Right lobe of liver (tissue), 6 donors: ENCODE results near the gene RNF150. TPM values are rescaled to one million over a fixed set of nuclear protein-coding genes. Genes with fewer than 3 reads are reported as not detected.
A peak's percentile ranks its signal among the peaks of the same experiment; 100 is the strongest.

Experiments used
- ATAC-seq, 4 donors: fragments of 200-7000 bp; cut with Tn5 transposase; one replicate each; pipeline ENCODE4 v1.9.1; 2020; ENCODE audit warnings: mild to moderate bottlenecking in 4 of 4, moderate library complexity in 4 of 4
- DNase-seq, 3 donors: peaks; one replicate each; pipeline ENCODE4 v3.0.0-alpha.2; 2020
- H3K27ac ChIP-seq, 3 donors: fragments of 200-600 bp; one replicate each; pipeline ENCODE4 v1.8.0; 2022
- H3K27me3 ChIP-seq, 2 donors: fragments of 200-600 bp; one replicate each; pipeline ENCODE4 v1.8.0; 2022
- H3K36me3 ChIP-seq, 4 donors: fragments of 200-600 bp; sonication (generic) in 1 of 4; one replicate each; pipeline versions ENCODE4 v1.5.1 to v1.8.0; 2017 to 2022; ENCODE audit warnings: control low read depth in 1 of 4
- H3K4me1 ChIP-seq, 4 donors: fragments of 200-600 bp; sonication (generic) in 1 of 4; one replicate each; pipeline versions ENCODE4 v1.5.1 to v1.8.0; 2017 to 2022; ENCODE audit warnings: control low read depth in 1 of 4
- H3K4me3 ChIP-seq, 3 donors: fragments of 200-600 bp; one replicate each; pipeline ENCODE4 v1.8.0; 2022
- H3K9me3 ChIP-seq, 4 donors: fragments of 200-600 bp; sonication (generic) in 1 of 4; one replicate each; pipeline versions ENCODE4 v1.5.1 to v1.8.0; 2017 to 2022; ENCODE audit warnings: control low read depth in 1 of 4
- CTCF ChIP-seq, 4 donors: fragments of 200-600 bp in 3 of 4; fragments of 450-650 bp in 1 of 4; IDR thresholded peaks; one replicate each; pipeline versions ENCODE4 v1.5.1 to v1.8.0; 2016 to 2022; ENCODE audit warnings: antibody characterized with exemption in 4 of 4, mild to moderate bottlenecking in 2 of 4
- POLR2A ChIP-seq: fragments of 450-650 bp; IDR thresholded peaks from one replicate; pipeline ENCODE4 v1.6.1; 2017; ENCODE audit warnings: antibody characterized with exemption, mild to moderate bottlenecking
- WGBS: methylation state at CpG from one replicate; pipeline ENCODE4 v1.1.6; 2018; ENCODE audit warnings: low coverage, low lambda C conversion rate; ENCODE audit not compliant: insufficient coverage; ENCODE audit errors: missing lambda C conversion rate; 5-methylcytosine and 5-hydroxymethylcytosine counted together
- intact Hi-C, 2 donors: fragments of 100-400 bp; cut with DNase I; formaldehyde crosslinking; loops; one replicate each; pipeline versions ENCODE4 v1.11.2 to v1.14.1; 2022
- total RNA-seq, 6 experiments: library from RNA; depleted of rRNA in 2 of 6; stranded (reverse); fragments of >200 nt in 2 of 6; fragmentation: NEBNext Ultra II Directional in 3 of 6; extraction: Animal tissue kit (Norgen Biotek cat#: 25700) in 3 of 6; gene quantifications; one replicate each; pipeline versions ENCODE4 v1.1.0 to v1.2.4, GENCODE V29; 2016 to 2023
- donor health status: DM: no; HTN: yes; CAD: no.
- donor health status: DM: no; HTN: no; CAD: no.
- donor health status: DM: no; HTN: no; CAD: no.
- donor health status: DM: no; HTN: yes; CAD: no.
- donor health status: DM: no; HTN: yes; CAD: no.

Gene RNF150
- total RNA-seq, 6 experiments from 2014 or later = 1.2 to 1.8 (median 1.5) TPM

GRCh38 chr4:141036786-141037185 lies 96.5 kb downstream of the RNF150 start:
- ATAC-seq (no peak), DNase-seq (no peak)
- TF ChIP-seq POLR2A (no peak), CTCF (IDR thresholded peaks at IDR 0.05) (no peak)
- Histone ChIP-seq H3K27ac (no peak overlapping the region), H3K4me1 (no peaks in the 10 kb centered on the region), H3K4me3 (no peak overlapping the region), H3K36me3 (no peaks in the 10 kb centered on the region), H3K9me3 (no peaks in the 10 kb centered on the region), H3K27me3 (no peaks in the 10 kb centered on the region)
- WGBS = 75% methylated on average over 2 of the region's 2 CpGs
- intact Hi-C loops = no loop called here

- TF ChIP-seq POLR2A (no peak), CTCF (IDR thresholded peaks at IDR 0.05) (no peak)
- Histone ChIP-seq H3K27me3 (no peaks in the 10 kb centered on the region), H3K9me3 (no peaks in the 10 kb centered on the region), H3K4me1 (no peaks in the 10 kb centered on the region), H3K4me3 (no peak overlapping the region), H3K27ac (no peak overlapping the region), H3K36me3 (no peaks in the 10 kb centered on the region)
- ATAC-seq (no peak), DNase-seq (no peak)
- intact Hi-C loops = no loop called here
Observed at GRCh38 chr4:141035920-141036319, 97.3 kb downstream of the RNF150 start.

GRCh38 chr4:141028024-141028529 lies 105.2 kb downstream of the RNF150 start:
- no peaks in the 10 kb centered on the region for H3K36me3 ChIP-seq
- no peaks in the 10 kb centered on the region for H3K27me3 ChIP-seq
- intact Hi-C loops = no loop called here
- H3K4me1 ChIP-seq = no peaks in the 10 kb centered on the region
- H3K9me3 ChIP-seq = no peaks in the 10 kb centered on the region
- whole genome bisulfite sequencing = 57% methylated on average over 2 of the region's 2 CpGs
- ATAC-seq (no peak), DNase-seq (no peak)
- no peak overlapping the region for H3K4me3 ChIP-seq
- no peak overlapping the region for H3K27ac ChIP-seq
- no peak for TF ChIP-seq POLR2A
- no peak for TF ChIP-seq CTCF (IDR thresholded peaks at IDR 0.05)

- ATAC-seq = peak; percentile 80 to 93 (median 86)
- Histone ChIP-seq H3K4me1 (no peaks in the 10 kb centered on the region), H3K27me3 (no peaks in the 10 kb centered on the region), H3K9me3 (no peaks in the 10 kb centered on the region), H3K27ac (no peak overlapping the region), H3K4me3 (no peak overlapping the region), H3K36me3 (no peaks in the 10 kb centered on the region)
- no peak for TF ChIP-seq CTCF (IDR thresholded peaks at IDR 0.05)
- no peak for TF ChIP-seq POLR2A
- peak in 1 of 3 donors; percentile 52 for DNase-seq
- intact Hi-C loops = no loop called here
- WGBS = 21% methylated on average over 1 of the region's 1 CpG
Observed at GRCh38 chr4:141027421-141027820, 105.8 kb downstream of the RNF150 start.

- Histone ChIP-seq H3K4me3 (no peak overlapping the region), H3K4me1 (no peaks in the 10 kb centered on the region), H3K27ac (no peak overlapping the region), H3K36me3 (no peaks in the 10 kb centered on the region), H3K9me3 (no peaks in the 10 kb centered on the region), H3K27me3 (no peaks in the 10 kb centered on the region)
- WGBS = 82% methylated on average over 5 of the region's 7 CpGs
- intact Hi-C loops = no loop called here
- ATAC-seq (no peak), DNase-seq (no peak)
- no peak for TF ChIP-seq POLR2A
- TF ChIP-seq CTCF (IDR thresholded peaks at IDR 0.05) = no peak
Observed at GRCh38 chr4:141026900-141027299, 106.4 kb downstream of the RNF150 start.
